GM18951 (cell line): ENCODE data around the gene CNTN5.

Source experiments
- POLR2A ChIP-seq: IDR thresholded peaks from 4 replicates; pipeline ENCODE4 v1.6.1; 2011; ENCODE audit warnings: mild to moderate bottlenecking; ENCODE audit not compliant: insufficient read length, insufficient read depth; ENCODE audit errors: extremely low read depth
- in situ Hi-C: fragments of 300-500 bp; cut with MboI; formaldehyde crosslinking; loops from one replicate; pipeline ENCODE4 v1.12.0; 2022; ENCODE audit warnings: low sequenced_read_pairs, mixed read lengths, inconsistent platforms; ENCODE audit not compliant: unreplicated experiment

CNTN5 gene

DNA sequence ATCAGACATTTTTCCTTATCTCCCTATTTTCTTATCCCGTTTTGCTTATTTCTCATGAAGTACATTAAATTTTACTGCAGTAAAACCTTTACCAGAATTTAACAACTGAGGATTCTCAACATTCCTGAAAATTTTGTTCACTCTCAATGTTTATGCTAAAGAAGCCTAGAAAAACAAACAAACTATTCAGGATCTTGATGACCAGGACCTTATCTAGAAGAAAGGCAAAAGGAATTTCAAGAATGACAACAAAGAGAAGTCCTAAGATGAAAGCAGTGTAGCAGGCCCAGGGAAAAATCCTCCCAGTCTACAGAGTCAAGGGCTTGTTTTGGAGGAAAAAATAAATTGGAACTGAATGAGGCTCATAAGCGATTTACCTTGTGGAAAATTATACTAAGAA lies 1383.1 kb downstream of the CNTN5 start:
- TF ChIP-seq POLR2A, result no peak
- in situ Hi-C loops, result no loop called here

- no peak for TF ChIP-seq POLR2A
- in situ Hi-C loops, result no loop called here
These were observed 1384.2 kb downstream of the CNTN5 start for GRCh38 chr11:100404907-100405306.
